Upper lobe of right lung (tissue), 1 donor: Measurements from ENCODE around the gene APLF. TPM values are rescaled to one million over a fixed set of nuclear protein-coding genes. Genes with fewer than 3 reads are reported as not detected.

Source experiments
- ATAC-seq: fragments of 200-7000 bp; cut with Tn5 transposase; one replicate; pipeline ENCODE4 v1.9.1; 2020; ENCODE audit warnings: mild to moderate bottlenecking, moderate library complexity
- DNase-seq: peaks from one replicate; pipeline ENCODE4 v3.0.0-alpha.2; 2020
- H3K27ac ChIP-seq: fragments of 200-600 bp; one replicate; pipeline ENCODE4 v1.8.0; 2022
- H3K27me3 ChIP-seq: fragments of 200-600 bp; one replicate; pipeline ENCODE4 v1.8.0; 2022; ENCODE audit warnings: mild to moderate bottlenecking
- H3K36me3 ChIP-seq: fragments of 200-600 bp; one replicate; pipeline ENCODE4 v1.8.0; 2022
- H3K4me1 ChIP-seq: fragments of 200-600 bp; one replicate; pipeline ENCODE4 v1.8.0; 2022
- H3K4me3 ChIP-seq: fragments of 200-600 bp; one replicate; pipeline ENCODE4 v1.8.0; 2022; ENCODE audit warnings: mild to moderate bottlenecking
- H3K9me3 ChIP-seq: fragments of 200-600 bp; one replicate; pipeline ENCODE4 v1.8.0; 2022
- intact Hi-C: fragments of 100-400 bp; cut with DNase I; formaldehyde crosslinking; loops from one replicate; pipeline ENCODE4 v1.11.0; 2022
- total RNA-seq: library from RNA; stranded (reverse); fragmentation: NEBNext Ultra II Directional; extraction: Animal tissue kit (Norgen Biotek cat#: 25700); gene quantifications from one replicate; pipeline ENCODE4 v1.2.1, GENCODE V29; 2021
- TF ChIP-seq, protein P1 (sequence below): fragments of 200-600 bp; IDR thresholded peaks from one replicate; pipeline ENCODE4 v1.8.0; 2022; ENCODE audit warnings: antibody characterized with exemption
- donor health status: DM: no; HTN: yes; CAD: no; lungs with severe emphysema.

APLF gene
- total RNA-seq, 1 donor from 2014 or later: 6.8 TPM

GRCh38 chr2:68561372-68561771 lies 94.0 kb downstream of the APLF start:
- no peaks in the 10 kb centered on the region for H3K9me3 ChIP-seq
- ATAC-seq (no peak), DNase-seq (no peak)
- TF ChIP-seq, protein P1, sequence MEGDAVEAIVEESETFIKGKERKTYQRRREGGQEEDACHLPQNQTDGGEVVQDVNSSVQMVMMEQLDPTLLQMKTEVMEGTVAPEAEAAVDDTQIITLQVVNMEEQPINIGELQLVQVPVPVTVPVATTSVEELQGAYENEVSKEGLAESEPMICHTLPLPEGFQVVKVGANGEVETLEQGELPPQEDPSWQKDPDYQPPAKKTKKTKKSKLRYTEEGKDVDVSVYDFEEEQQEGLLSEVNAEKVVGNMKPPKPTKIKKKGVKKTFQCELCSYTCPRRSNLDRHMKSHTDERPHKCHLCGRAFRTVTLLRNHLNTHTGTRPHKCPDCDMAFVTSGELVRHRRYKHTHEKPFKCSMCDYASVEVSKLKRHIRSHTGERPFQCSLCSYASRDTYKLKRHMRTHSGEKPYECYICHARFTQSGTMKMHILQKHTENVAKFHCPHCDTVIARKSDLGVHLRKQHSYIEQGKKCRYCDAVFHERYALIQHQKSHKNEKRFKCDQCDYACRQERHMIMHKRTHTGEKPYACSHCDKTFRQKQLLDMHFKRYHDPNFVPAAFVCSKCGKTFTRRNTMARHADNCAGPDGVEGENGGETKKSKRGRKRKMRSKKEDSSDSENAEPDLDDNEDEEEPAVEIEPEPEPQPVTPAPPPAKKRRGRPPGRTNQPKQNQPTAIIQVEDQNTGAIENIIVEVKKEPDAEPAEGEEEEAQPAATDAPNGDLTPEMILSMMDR: no peak
- H3K4me3 ChIP-seq: no peak overlapping the region
- H3K36me3 ChIP-seq: no peaks in the 10 kb centered on the region
- intact Hi-C loops: no loop called here
- H3K4me1 ChIP-seq: no peaks in the 10 kb centered on the region
- H3K27me3 ChIP-seq: no peaks in the 10 kb centered on the region
- no peak overlapping the region for H3K27ac ChIP-seq

DNA sequence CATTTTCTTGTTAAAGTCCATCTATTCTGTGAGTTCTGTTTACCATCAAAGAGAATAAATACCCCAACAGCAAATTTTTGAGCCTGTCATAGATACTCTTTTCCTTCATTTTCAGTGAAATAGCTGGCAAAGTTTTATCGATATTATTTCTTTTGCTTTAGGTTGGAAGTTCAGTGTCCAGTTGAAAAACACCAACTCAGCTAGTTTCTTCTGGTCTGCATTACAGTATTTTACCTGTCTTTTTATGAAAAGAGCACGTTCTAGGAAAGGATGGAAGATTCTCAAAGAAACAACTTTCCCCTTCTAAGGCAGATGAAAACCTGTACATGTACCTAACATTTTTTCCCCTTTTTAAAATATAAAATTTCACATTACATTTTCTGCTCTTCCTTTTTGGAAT lies 95.5 kb downstream of the APLF start:
- H3K4me1 ChIP-seq: no peaks in the 10 kb centered on the region
- intact Hi-C loops: no loop called here
- no peaks in the 10 kb centered on the region for H3K9me3 ChIP-seq
- DNase-seq (no peak), ATAC-seq (no peak)
- TF ChIP-seq, protein P1: no peak
- no peaks in the 10 kb centered on the region for H3K36me3 ChIP-seq
- H3K27ac ChIP-seq: no peak overlapping the region
- H3K27me3 ChIP-seq: no peaks in the 10 kb centered on the region
- H3K4me3 ChIP-seq: no peak overlapping the region

GRCh38 chr2:68564426-68564825 lies 97.0 kb downstream of the APLF start:
- no peak for ATAC-seq
- TF ChIP-seq, protein P1: no peak
- Histone ChIP-seq H3K4me1 (no peaks in the 10 kb centered on the region), H3K4me3 (no peak overlapping the region), H3K27me3 (no peaks in the 10 kb centered on the region), H3K9me3 (no peaks in the 10 kb centered on the region), H3K27ac (no peak overlapping the region), H3K36me3 (no peaks in the 10 kb centered on the region)
- intact Hi-C loops: no loop called here
- no peak for DNase-seq

DNA sequence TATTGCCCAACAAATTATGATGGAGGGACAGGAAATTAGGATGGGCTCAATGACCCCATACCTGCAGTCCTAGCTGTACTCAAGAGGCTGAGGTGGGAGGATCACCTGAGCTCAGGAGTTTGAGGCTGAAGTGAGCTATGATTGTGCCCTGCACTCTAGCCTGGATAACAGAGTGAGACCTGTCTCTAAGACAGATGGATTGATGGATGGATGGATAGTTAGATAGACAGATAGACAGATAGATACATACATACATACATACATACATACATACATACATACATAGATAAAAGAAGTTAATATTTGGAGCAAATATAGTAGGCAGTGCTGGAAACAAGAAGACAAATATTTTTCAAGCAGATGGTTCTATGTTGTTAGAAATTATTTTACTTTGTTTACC lies 97.9 kb downstream of the APLF start:
- TF ChIP-seq, protein P1: no peak
- Histone ChIP-seq H3K36me3 (no peaks in the 10 kb centered on the region), H3K9me3 (no peaks in the 10 kb centered on the region), H3K4me3 (no peak overlapping the region), H3K27me3 (no peaks in the 10 kb centered on the region), H3K4me1 (no peaks in the 10 kb centered on the region), H3K27ac (no peak overlapping the region)
- no peak for DNase-seq
- intact Hi-C loops: no loop called here
- ATAC-seq: no peak

DNA sequence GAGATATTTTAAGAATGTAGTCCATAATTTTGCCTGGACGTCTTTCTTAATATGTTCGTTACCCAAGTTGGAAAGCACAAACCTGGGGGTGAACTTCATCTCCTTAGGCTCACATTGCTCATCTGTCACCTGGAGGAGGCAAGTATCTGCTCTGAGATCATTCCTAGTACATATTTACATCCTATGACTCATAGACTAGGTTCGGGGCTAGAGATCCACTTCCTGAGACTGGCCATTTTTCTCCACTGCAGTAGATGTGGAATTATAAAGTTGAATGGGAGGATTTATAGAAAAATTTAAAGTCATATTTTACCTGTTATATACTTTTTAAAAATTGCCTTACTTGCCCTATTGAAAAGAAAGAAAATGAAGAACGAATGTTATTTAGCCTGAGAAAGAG lies 98.5 kb downstream of the APLF start:
- Histone ChIP-seq H3K27me3 (no peaks in the 10 kb centered on the region), H3K36me3 (no peaks in the 10 kb centered on the region), H3K4me3 (no peak overlapping the region), H3K27ac (no peak overlapping the region), H3K9me3 (no peaks in the 10 kb centered on the region), H3K4me1 (no peaks in the 10 kb centered on the region)
- TF ChIP-seq, protein P1: no peak
- intact Hi-C loops: no loop called here
- DNase-seq (no peak), ATAC-seq (no peak)

GRCh38 chr2:68566362-68566761 lies 99.0 kb downstream of the APLF start:
- H3K27me3 ChIP-seq: no peaks in the 10 kb centered on the region
- ATAC-seq: no peak
- TF ChIP-seq, protein P1: no peak
- H3K4me1 ChIP-seq: no peaks in the 10 kb centered on the region
- intact Hi-C loops: no loop called here
- H3K9me3 ChIP-seq: no peaks in the 10 kb centered on the region
- no peak overlapping the region for H3K4me3 ChIP-seq
- no peak overlapping the region for H3K27ac ChIP-seq
- H3K36me3 ChIP-seq: no peaks in the 10 kb centered on the region
- no peak for DNase-seq
